HepG2 (cell line): ENCODE results near the gene DENND2D. TPM values are rescaled to one million over a fixed set of nuclear protein-coding genes. Genes with fewer than 3 reads are reported as not detected.

Source experiments
- ATAC-seq: fragments of 200-7000 bp; cut with Tn5 transposase; 3 replicates; pipeline ENCODE4 v1.9.1; 2020; ENCODE audit warnings: mild to moderate bottlenecking, moderate library complexity
- BruUV-seq: library from RNA; stranded (reverse); fragments of 400-500 nt; replicated peaks from 2 replicates; lab custom pipeline; 2021; lab: Mats Ljungman, UMichigan
- CTCF ChIA-PET: fragments of 300-600 bp; formaldehyde crosslinking; extraction: SDS; loops from one replicate; lab custom pipeline; 2021; ENCODE audit warnings: low total read pairs, inconsistent platforms, low intra/inter-chr PET ratio; lab: Yijun Ruan, JAX
- POLR2A ChIA-PET: fragments of 350-600 bp; sonication (Branson Sonifier 250); formaldehyde crosslinking; loops from one replicate; lab custom pipeline; 2020; ENCODE audit warnings: antibody characterized with exemption, inconsistent platforms; lab: Yijun Ruan, JAX
- DNase-seq: peaks from one replicate; pipeline ENCODE4 v3.0.0-alpha.2; 2015; ENCODE audit warnings: low spot score
- FAIRE-seq: peaks from 3 replicates; lab custom pipeline; 2011; peaks lifted over from hg19 to GRCh38; lab: Jason Lieb, UNC
- H2AFZ ChIP-seq: one replicate; pipeline ENCODE4 v1.6.1; 2011; ENCODE audit warnings: low read length, inconsistent platforms
- H3K27ac ChIP-seq: fragments of 300-600 bp; 3 replicates; pipeline ENCODE4 v1.8.0; 2011; ENCODE audit warnings: mixed run types, mild to moderate bottlenecking, mixed read lengths, low read length, inconsistent platforms; ENCODE audit not compliant: insufficient read depth; ENCODE audit errors: extremely low read length
- H3K27me3 ChIP-seq, 2 experiments: fragments of 200-600 bp in 1 of 2; 2 replicates in 1 of 2; 3 replicates in 1 of 2; pipeline versions ENCODE4 v1.6.0 to v1.8.0; 2011; ENCODE audit warnings: low read length in 2 of 2, mild to moderate bottlenecking in 2 of 2, moderate library complexity in 2 of 2, inconsistent platforms in 1 of 2; ENCODE audit not compliant: insufficient read depth in 2 of 2, control insufficient read depth in 1 of 2
- H3K36me3 ChIP-seq, 2 experiments: fragments of 200-600 bp in 1 of 2; replicated peaks in 1 of 2; 2 replicates in 1 of 2; 3 replicates in 1 of 2; pipeline versions ENCODE4 v1.5.1 to v1.8.0; 2011; ENCODE audit warnings: low read length in 2 of 2, inconsistent platforms in 1 of 2; ENCODE audit not compliant: insufficient read depth in 2 of 2, control insufficient read depth in 1 of 2
- H3K4me1 ChIP-seq: 2 replicates; pipeline ENCODE4 v1.5.1; 2012; ENCODE audit warnings: low read length, inconsistent platforms; ENCODE audit not compliant: insufficient read depth
- H3K4me2 ChIP-seq: 2 replicates; pipeline ENCODE4 v1.6.0; 2011; ENCODE audit warnings: low read depth, low read length, inconsistent platforms
- H3K4me3 ChIP-seq, 3 experiments: fragments of 200-600 bp in 1 of 3; sonication (generic), shearing (Covaris generic) in 1 of 3; replicated peaks in 1 of 3; 2 replicates each; pipeline ENCODE4 v1.5.1; 2011 to 2016; ENCODE audit warnings: low read length in 3 of 3, inconsistent platforms in 2 of 3, low read depth in 2 of 3, mild to moderate bottlenecking in 2 of 3, control low read depth in 1 of 3, mixed read lengths in 1 of 3; ENCODE audit not compliant: insufficient read depth in 1 of 3
- H3K79me2 ChIP-seq: one replicate; pipeline ENCODE4 v1.6.1; 2011; ENCODE audit warnings: low read length, inconsistent platforms; ENCODE audit not compliant: insufficient read depth
- H3K9ac ChIP-seq: 2 replicates; pipeline ENCODE4 v1.6.0; 2011; ENCODE audit warnings: mild to moderate bottlenecking, low read depth, low read length, inconsistent platforms; ENCODE audit not compliant: insufficient read depth
- H3K9me3 ChIP-seq: 2 replicates; pipeline ENCODE4 v1.5.1; 2012; ENCODE audit warnings: mild to moderate bottlenecking, low read length
- H4K20me1 ChIP-seq: 2 replicates; pipeline ENCODE4 v1.6.0; 2011; ENCODE audit warnings: inconsistent platforms, mild to moderate bottlenecking, low read length, moderate library complexity; ENCODE audit not compliant: insufficient read depth
- HMGA1 ChIP-seq: sonication (generic); formaldehyde crosslinking; conservative IDR thresholded peaks from 2 replicates; pipeline ENCODE4 v1.4.0; 2020; ENCODE audit warnings: missing genetic modification reagents
- SOX13 ChIP-seq, 3 experiments: fragments of 450-650 bp in 1 of 3; sonication (generic) in 1 of 3; formaldehyde crosslinking in 1 of 3; IDR thresholded peaks in 2 of 3; conservative IDR thresholded peaks in 1 of 3; 2 replicates each; pipeline versions ENCODE4 v1.5.0 to v1.6.1; 2016 to 2020; ENCODE audit warnings: antibody characterized with exemption in 1 of 3, mild to moderate bottlenecking in 1 of 3, missing compliant biosample characterization in 1 of 3, missing genetic modification reagents in 1 of 3, moderate library complexity in 1 of 3
- SOX6 ChIP-seq, 2 experiments: fragments of 450-650 bp in 1 of 2; sonication (generic) in 1 of 2; formaldehyde crosslinking in 1 of 2; IDR thresholded peaks; 2 replicates each; pipeline versions ENCODE4 v1.4.0 to v1.6.1; 2017 to 2020; ENCODE audit warnings: antibody characterized with exemption in 1 of 2, mild to moderate bottlenecking in 1 of 2, missing genetic modification reagents in 1 of 2
- TEAD3 ChIP-seq: optimal IDR thresholded peaks from 2 replicates; pipeline ENCODE3; 2016; ENCODE audit warnings: borderline replicate concordance
- whole genome bisulfite sequencing: methylation state at CpG from one replicate; pipeline ENCODE4 v1.1.6; 2017; ENCODE audit warnings: low lambda C conversion rate; 5-methylcytosine and 5-hydroxymethylcytosine counted together
- in situ Hi-C: cut with HindIII; loops from 2 replicates; pipeline ENCODE4 v1.10.0; 2017; ENCODE audit warnings: low pct_unique_long_range_greater_than_20kb; ENCODE audit not compliant: extremely low pct_ligation_motif_present
- intact Hi-C: fragments of 100-400 bp; cut with micrococcal nuclease; formaldehyde crosslinking; loops from one replicate; pipeline ENCODE4 v1.10.0; 2022; ENCODE audit not compliant: unreplicated experiment
- polyA plus RNA-seq, 8 experiments: library from polyadenylated mRNA; depleted of rRNA in 3 of 8; stranded (reverse) in 7 of 8; unstranded in 1 of 8; fragments of >200 nt; fragmentation: Illumina TruSeq in 4 of 8; extraction: Trizol in 4 of 8; gene quantifications; 2 replicates each; pipeline versions ENCODE4 v1.2.1 to v1.2.3, GENCODE V29; 2011 to 2016; ENCODE audit warnings: low read depth in 4 of 8, missing spikeins in 1 of 8, mixed read lengths in 1 of 8; ENCODE audit not compliant: insufficient read depth in 1 of 8
- total RNA-seq, 5 experiments: library from RNA; depleted of rRNA; stranded (reverse); fragments of >200 nt; fragmentation: Illumina TruSeq; extraction: Trizol; gene quantifications; 2 replicates each; pipeline ENCODE4 v1.2.3, GENCODE V29; 2016; ENCODE audit warnings: low read depth in 1 of 5
- TF ChIP-seq, protein P1 (sequence below): IDR thresholded peaks from 2 replicates; pipeline ENCODE4 v1.4.0; 2020; ENCODE audit warnings: mild to moderate bottlenecking, missing genetic modification reagents

DENND2D gene
- total and polyA plus RNA-seq, 2 of the 13 experiments (the other 11 are each of a cell fraction or from before 2014, with no cell fraction given): 0.04 TPM; not detected in 1

DNA sequence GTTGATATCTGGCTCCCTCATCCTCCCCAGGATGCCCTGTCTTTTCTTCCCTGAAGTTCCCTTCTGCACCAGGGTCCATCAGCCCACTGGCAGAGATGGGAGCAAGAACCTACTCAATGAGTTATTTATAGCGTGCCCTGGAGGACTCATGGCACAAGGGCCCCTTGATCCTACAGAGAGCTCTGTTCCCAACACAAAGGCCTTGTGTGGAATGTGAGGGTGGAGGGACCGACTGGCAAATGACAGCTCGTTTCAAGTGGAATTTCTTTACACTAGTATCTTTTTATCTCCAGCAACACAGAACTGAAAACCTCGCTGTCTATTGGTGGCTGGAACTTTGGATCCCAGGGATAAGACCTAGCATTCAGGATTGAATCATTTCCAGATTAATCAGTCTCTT is 49.5 kb upstream of the DENND2D start:
- Histone ChIP-seq H3K27ac (no peak overlapping the region), H3K4me2 (peak overlapping the region; percentile 38), H3K9ac (no peak overlapping the region), H3K4me3 (no peak overlapping the region), H3K4me1 (peaks cover 82% of the 10 kb centered on the region), H2AFZ (no peak overlapping the region), H3K79me2 (no peaks in the 10 kb centered on the region), H3K9me3 (no peaks in the 10 kb centered on the region), H4K20me1 (no peaks in the 10 kb centered on the region), H3K36me3 (no peaks in the 10 kb centered on the region), H3K27me3 (peaks cover 2 to 5% of the 10 kb centered on the region in 2 experiments; a peak in 1 of 5 replicates)
- FAIRE-seq (no peak), DNase-seq (peak; percentile 76), ATAC-seq (peak; percentile 69)
- intact Hi-C loops (loop anchor here (1.0 kb wide), 1 partner anchor 22 kb away; no protein-coding TSS in a partner anchor), in situ Hi-C loops (no loop called here)
- 13% methylated on average over 4 of the region's 4 CpGs for WGBS
- CTCF ChIA-PET: no interaction called here
- TF ChIP-seq, protein P1, sequence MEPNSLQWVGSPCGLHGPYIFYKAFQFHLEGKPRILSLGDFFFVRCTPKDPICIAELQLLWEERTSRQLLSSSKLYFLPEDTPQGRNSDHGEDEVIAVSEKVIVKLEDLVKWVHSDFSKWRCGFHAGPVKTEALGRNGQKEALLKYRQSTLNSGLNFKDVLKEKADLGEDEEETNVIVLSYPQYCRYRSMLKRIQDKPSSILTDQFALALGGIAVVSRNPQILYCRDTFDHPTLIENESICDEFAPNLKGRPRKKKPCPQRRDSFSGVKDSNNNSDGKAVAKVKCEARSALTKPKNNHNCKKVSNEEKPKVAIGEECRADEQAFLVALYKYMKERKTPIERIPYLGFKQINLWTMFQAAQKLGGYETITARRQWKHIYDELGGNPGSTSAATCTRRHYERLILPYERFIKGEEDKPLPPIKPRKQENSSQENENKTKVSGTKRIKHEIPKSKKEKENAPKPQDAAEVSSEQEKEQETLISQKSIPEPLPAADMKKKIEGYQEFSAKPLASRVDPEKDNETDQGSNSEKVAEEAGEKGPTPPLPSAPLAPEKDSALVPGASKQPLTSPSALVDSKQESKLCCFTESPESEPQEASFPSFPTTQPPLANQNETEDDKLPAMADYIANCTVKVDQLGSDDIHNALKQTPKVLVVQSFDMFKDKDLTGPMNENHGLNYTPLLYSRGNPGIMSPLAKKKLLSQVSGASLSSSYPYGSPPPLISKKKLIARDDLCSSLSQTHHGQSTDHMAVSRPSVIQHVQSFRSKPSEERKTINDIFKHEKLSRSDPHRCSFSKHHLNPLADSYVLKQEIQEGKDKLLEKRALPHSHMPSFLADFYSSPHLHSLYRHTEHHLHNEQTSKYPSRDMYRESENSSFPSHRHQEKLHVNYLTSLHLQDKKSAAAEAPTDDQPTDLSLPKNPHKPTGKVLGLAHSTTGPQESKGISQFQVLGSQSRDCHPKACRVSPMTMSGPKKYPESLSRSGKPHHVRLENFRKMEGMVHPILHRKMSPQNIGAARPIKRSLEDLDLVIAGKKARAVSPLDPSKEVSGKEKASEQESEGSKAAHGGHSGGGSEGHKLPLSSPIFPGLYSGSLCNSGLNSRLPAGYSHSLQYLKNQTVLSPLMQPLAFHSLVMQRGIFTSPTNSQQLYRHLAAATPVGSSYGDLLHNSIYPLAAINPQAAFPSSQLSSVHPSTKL (CRISPR knock-in tag): 0 out of 2 replicates have a peak, but pooled peaks have one; percentile 17
- TF ChIP-seq TEAD3 (peak; percentile 59), SOX6 (IDR thresholded peaks at IDR 0.05) (no peak), SOX6 (CRISPR knock-in tag; IDR thresholded peaks at IDR 0.05) (0 out of 2 replicates have a peak, but pooled peaks have one; percentile 22), SOX13 (IDR thresholded peaks at IDR 0.05) (no peak), SOX13 (CRISPR knock-in tag; conservative IDR thresholded peaks at IDR 0.05 in 1 of 2, IDR thresholded peaks at IDR 0.05 in 1 of 2) (peak in 1 of 2 experiments; percentile 41; a peak in 2 of 4 replicates), HMGA1 (CRISPR knock-in tag) (no peak)
- no TSS peak for BruUV-seq
- POLR2A ChIA-PET: interaction anchor here (1.3 to 1.7 kb wide), 2 partner anchors 22 to 96 kb away, joined by 3 to 10 read pairs; no protein-coding TSS in a partner anchor
